ENCODE results near the gene RPP25L.

GRCh38 chr9:34630402-34631154 is 18.7 kb upstream of the RPP25L start:
- no peak for TF ChIP-seq CTCF (conservative IDR thresholded peaks at IDR 0.05; ENCODE audit: low read depth, low read length)
- no peak for TF ChIP-seq POLR2A (IDR thresholded peaks at IDR 0.05; ENCODE audit: low read depth, low read length)
- no peak for TF ChIP-seq RAD21 (IDR thresholded peaks at IDR 0.05; ENCODE audit: low read length)
- TF ChIP-seq MAFK (IDR thresholded peaks at IDR 0.05; ENCODE audit: low read depth, low read length), result no peak
- no peak for TF ChIP-seq CHD1 (IDR thresholded peaks at IDR 0.05; ENCODE audit: low read depth, low read length)
- no peak for TF ChIP-seq BHLHE40 (IDR thresholded peaks at IDR 0.05; ENCODE audit: low read depth, low read length)
- TF ChIP-seq SMC3 (IDR thresholded peaks at IDR 0.05; ENCODE audit: low read depth, low read length), result no peak
- no peak for TF ChIP-seq FOS (IDR thresholded peaks at IDR 0.05; ENCODE audit: low read depth, low read length)
- TF ChIP-seq CEBPB (IDR thresholded peaks at IDR 0.05; ENCODE audit: low read depth, low read length), result no peak
- no peak for TF ChIP-seq MAZ (IDR thresholded peaks at IDR 0.05; ENCODE audit: borderline replicate concordance, low read depth, low read length)
- TF ChIP-seq RFX5 (IDR thresholded peaks at IDR 0.05; ENCODE audit: low read depth, low read length), result no peak
- no peak for TF ChIP-seq NFE2L2 (IDR thresholded peaks at IDR 0.05; ENCODE audit: low read depth, low read length)

Data from IMR-90 (cell line).